Loucy (cell line): Measurements from ENCODE around the gene KRTAP5-8.

Experiments used
- H2AFZ ChIP-seq: fragments of 200-600 bp; sonication (generic); 2 replicates; pipeline ENCODE4 v1.6.0; 2016; ENCODE audit warnings: antibody characterized with exemption, mild to moderate bottlenecking, low read length, moderate library complexity
- H3F3A ChIP-seq: fragments of 200-600 bp; 2 replicates; pipeline ENCODE4 v1.6.0; 2016; ENCODE audit warnings: antibody characterized with exemption, low read depth, mild to moderate bottlenecking
- H3K27me3 ChIP-seq: fragments of 200-600 bp; sonication (generic); 2 replicates; pipeline ENCODE4 v1.6.1; 2014; ENCODE audit warnings: low read length, mild to moderate bottlenecking; ENCODE audit not compliant: insufficient read depth, poor library complexity, severe bottlenecking
- H3K36me3 ChIP-seq: fragments of 200-600 bp; sonication (generic); 2 replicates; pipeline ENCODE4 v1.6.1; 2016; ENCODE audit warnings: low read length; ENCODE audit not compliant: insufficient read depth
- H3K4me1 ChIP-seq: fragments of 200-600 bp; sonication (generic); 2 replicates; pipeline ENCODE4 v1.5.1; 2014; ENCODE audit warnings: low read length, mild to moderate bottlenecking; ENCODE audit not compliant: insufficient read depth, poor library complexity, severe bottlenecking
- H3K4me2 ChIP-seq: fragments of 200-600 bp; sonication (generic); 2 replicates; pipeline ENCODE4 v1.6.0; 2014; ENCODE audit warnings: antibody characterized with exemption, low read length, low read depth, mild to moderate bottlenecking; ENCODE audit not compliant: poor library complexity, severe bottlenecking
- H3K4me3 ChIP-seq: fragments of 200-600 bp; sonication (generic); 2 replicates; pipeline ENCODE4 v1.5.1; 2014; ENCODE audit warnings: low read length, mild to moderate bottlenecking, mixed read lengths; ENCODE audit not compliant: poor library complexity, severe bottlenecking
- H3K79me2 ChIP-seq: fragments of 200-600 bp; sonication (generic); 2 replicates; pipeline ENCODE4 v1.6.1; 2014; ENCODE audit warnings: low read length; ENCODE audit not compliant: insufficient read depth
- H3K9ac ChIP-seq: fragments of 200-600 bp; sonication (generic); 2 replicates; pipeline ENCODE4 v1.6.0; 2014; ENCODE audit warnings: mild to moderate bottlenecking, low read depth, low read length, moderate library complexity; ENCODE audit not compliant: poor library complexity, severe bottlenecking
- H3K9me2 ChIP-seq: fragments of 200-600 bp; sonication (generic); replicated peaks from 2 replicates; pipeline ENCODE4 v1.6.1; 2016; ENCODE audit warnings: low read depth, low read length, mixed read lengths
- H3K9me3 ChIP-seq: fragments of 200-600 bp; sonication (generic); 2 replicates; pipeline ENCODE4 v1.6.1; 2014; ENCODE audit warnings: mild to moderate bottlenecking, antibody characterized with exemption, low read length, low read depth; ENCODE audit not compliant: insufficient read depth
- H4K20me1 ChIP-seq: fragments of 200-600 bp; sonication (generic); 2 replicates; pipeline ENCODE4 v1.6.0; 2014; ENCODE audit warnings: antibody characterized with exemption, low read length, mild to moderate bottlenecking; ENCODE audit not compliant: insufficient read depth, poor library complexity, severe bottlenecking
- EZH2phosphoT487 ChIP-seq: fragments of 200-600 bp; IDR thresholded peaks from 2 replicates; pipeline ENCODE4 v1.6.1; 2018; ENCODE audit warnings: antibody characterized with exemption, mild to moderate bottlenecking, moderate library complexity, borderline replicate concordance
- TF ChIP-seq, protein P1 (sequence below): fragments of 200-600 bp; sonication (generic); conservative IDR thresholded peaks from 2 replicates; pipeline ENCODE4 v1.5.1; 2014; ENCODE audit warnings: mild to moderate bottlenecking, antibody characterized with exemption, low read length

KRTAP5-8 gene

DNA sequence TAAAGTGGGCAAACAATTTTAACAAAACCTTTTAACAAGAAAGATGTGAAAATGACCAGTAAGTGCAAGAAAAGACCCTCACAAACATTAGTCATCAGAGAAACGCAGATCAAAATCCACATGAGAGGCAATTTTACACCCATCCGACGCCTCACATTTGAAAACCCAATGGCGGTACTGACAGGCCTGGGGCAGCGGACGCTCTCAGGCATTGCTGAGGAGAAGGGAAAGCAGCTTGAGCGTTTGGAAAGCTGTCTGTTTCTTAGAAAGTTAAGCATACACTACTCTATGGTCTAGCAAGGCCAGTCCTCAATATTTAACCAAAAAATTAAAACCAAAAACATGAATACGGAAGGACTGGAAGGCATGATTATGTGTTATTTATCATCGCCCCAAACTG, 2.0 kb upstream of the KRTAP5-8 start:
- Histone ChIP-seq H2AFZ (no peak overlapping the region), H3K4me2 (no peak overlapping the region)

DNA sequence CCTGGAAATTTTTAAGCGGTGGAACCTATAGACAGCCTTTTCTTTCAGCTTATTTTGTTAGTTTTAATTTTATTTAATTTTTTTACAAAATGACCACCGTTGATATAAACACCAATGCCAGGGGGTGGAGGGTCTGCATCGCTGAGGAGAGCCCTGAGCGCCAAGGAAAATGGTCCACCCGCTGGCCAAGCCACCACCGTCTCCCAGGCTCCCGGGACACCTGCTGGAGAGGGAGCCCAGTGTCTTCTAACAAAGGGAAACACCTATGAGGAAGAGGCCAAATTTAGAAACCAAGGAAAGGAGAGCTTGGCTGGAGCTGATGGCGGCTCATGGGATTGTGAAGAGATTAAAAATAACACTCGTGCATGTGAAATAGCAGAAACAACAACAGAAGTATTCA, 288 bp upstream of the KRTAP5-8 start:
- H3F3A ChIP-seq: no peaks in the 10 kb centered on the region
- no peak overlapping the region for H2AFZ ChIP-seq
- no peaks in the 10 kb centered on the region for H3K9me2 ChIP-seq
- no peak overlapping the region for H3K4me3 ChIP-seq
- H3K79me2 ChIP-seq: no peaks in the 10 kb centered on the region
- H3K27me3 ChIP-seq: no peaks in the 10 kb centered on the region
- H3K4me2 ChIP-seq: no peak overlapping the region
- peaks cover 4% of the 10 kb centered on the region; the same call in 1 of the 2 replicates for H3K9me3 ChIP-seq
- TF ChIP-seq EZH2phosphoT487: no peak
- TF ChIP-seq, protein P1, sequence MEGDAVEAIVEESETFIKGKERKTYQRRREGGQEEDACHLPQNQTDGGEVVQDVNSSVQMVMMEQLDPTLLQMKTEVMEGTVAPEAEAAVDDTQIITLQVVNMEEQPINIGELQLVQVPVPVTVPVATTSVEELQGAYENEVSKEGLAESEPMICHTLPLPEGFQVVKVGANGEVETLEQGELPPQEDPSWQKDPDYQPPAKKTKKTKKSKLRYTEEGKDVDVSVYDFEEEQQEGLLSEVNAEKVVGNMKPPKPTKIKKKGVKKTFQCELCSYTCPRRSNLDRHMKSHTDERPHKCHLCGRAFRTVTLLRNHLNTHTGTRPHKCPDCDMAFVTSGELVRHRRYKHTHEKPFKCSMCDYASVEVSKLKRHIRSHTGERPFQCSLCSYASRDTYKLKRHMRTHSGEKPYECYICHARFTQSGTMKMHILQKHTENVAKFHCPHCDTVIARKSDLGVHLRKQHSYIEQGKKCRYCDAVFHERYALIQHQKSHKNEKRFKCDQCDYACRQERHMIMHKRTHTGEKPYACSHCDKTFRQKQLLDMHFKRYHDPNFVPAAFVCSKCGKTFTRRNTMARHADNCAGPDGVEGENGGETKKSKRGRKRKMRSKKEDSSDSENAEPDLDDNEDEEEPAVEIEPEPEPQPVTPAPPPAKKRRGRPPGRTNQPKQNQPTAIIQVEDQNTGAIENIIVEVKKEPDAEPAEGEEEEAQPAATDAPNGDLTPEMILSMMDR: no peak
- H3K4me1 ChIP-seq: no peaks in the 10 kb centered on the region
- H3K9ac ChIP-seq: no peak overlapping the region
- H3K36me3 ChIP-seq: no peaks in the 10 kb centered on the region
- H4K20me1 ChIP-seq: no peaks in the 10 kb centered on the region

More for the DNA sequence above, 2.0 kb upstream of the KRTAP5-8 start:
- H3F3A ChIP-seq: no peaks in the 10 kb centered on the region
- H3K9me2 ChIP-seq: no peaks in the 10 kb centered on the region
- H3K27me3 ChIP-seq: no peaks in the 10 kb centered on the region
- H3K9ac ChIP-seq: no peak overlapping the region
- H3K79me2 ChIP-seq: no peaks in the 10 kb centered on the region
- H3K4me1 ChIP-seq: no peaks in the 10 kb centered on the region
- H4K20me1 ChIP-seq: no peaks in the 10 kb centered on the region
- no peak for TF ChIP-seq EZH2phosphoT487
- TF ChIP-seq, protein P1: no peak
- no peaks in the 10 kb centered on the region for H3K36me3 ChIP-seq
- H3K4me3 ChIP-seq: no peak overlapping the region
- H3K9me3 ChIP-seq: peaks cover 4% of the 10 kb centered on the region; the same call in 1 of the 2 replicates

DNA sequence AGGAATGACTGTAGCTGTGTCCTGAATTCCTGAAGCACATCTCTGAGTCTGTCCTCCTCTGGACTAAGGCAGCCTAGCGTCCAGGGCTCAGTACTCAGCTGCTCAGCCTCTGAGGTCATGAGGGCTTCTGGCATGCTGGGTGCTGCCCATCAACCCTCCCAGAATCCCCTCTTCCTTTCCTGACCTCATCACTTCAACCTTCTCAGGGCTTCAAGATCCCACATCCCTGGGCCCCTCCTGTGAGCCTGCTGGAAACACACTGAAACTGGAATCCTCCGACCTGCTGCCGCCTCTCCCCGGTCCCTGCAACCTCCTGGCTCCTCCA, 803 bp downstream of the KRTAP5-8 start:
- H3K4me1 ChIP-seq: no peaks in the 10 kb centered on the region
- H4K20me1 ChIP-seq: no peaks in the 10 kb centered on the region
- H2AFZ ChIP-seq: no peak overlapping the region
- peaks cover 7% of the 10 kb centered on the region; the same call in 1 of the 2 replicates for H3K9me3 ChIP-seq
- H3K9me2 ChIP-seq: no peaks in the 10 kb centered on the region
- H3K4me3 ChIP-seq: no peak overlapping the region
- no peaks in the 10 kb centered on the region for H3K27me3 ChIP-seq
- TF ChIP-seq, protein P1: no peak
- no peak for TF ChIP-seq EZH2phosphoT487
- H3K9ac ChIP-seq: no peak overlapping the region
- no peaks in the 10 kb centered on the region for H3F3A ChIP-seq
- no peaks in the 10 kb centered on the region for H3K79me2 ChIP-seq
- no peak overlapping the region for H3K4me2 ChIP-seq
- no peaks in the 10 kb centered on the region for H3K36me3 ChIP-seq
